ENCODE data around the gene SLC25A30. TPM values are rescaled to one million over a fixed set of nuclear protein-coding genes. Genes with fewer than 3 reads are reported as not detected.
"Not testable (repeated sequence)": the region's sequence is repeated elsewhere in the genome, so short reads cannot be mapped to it uniquely, and the experiment has no call there.

The SLC25A30 gene
- total RNA-seq, 2 experiments from 2014 or later: 21.7 to 22.0 TPM

DNA sequence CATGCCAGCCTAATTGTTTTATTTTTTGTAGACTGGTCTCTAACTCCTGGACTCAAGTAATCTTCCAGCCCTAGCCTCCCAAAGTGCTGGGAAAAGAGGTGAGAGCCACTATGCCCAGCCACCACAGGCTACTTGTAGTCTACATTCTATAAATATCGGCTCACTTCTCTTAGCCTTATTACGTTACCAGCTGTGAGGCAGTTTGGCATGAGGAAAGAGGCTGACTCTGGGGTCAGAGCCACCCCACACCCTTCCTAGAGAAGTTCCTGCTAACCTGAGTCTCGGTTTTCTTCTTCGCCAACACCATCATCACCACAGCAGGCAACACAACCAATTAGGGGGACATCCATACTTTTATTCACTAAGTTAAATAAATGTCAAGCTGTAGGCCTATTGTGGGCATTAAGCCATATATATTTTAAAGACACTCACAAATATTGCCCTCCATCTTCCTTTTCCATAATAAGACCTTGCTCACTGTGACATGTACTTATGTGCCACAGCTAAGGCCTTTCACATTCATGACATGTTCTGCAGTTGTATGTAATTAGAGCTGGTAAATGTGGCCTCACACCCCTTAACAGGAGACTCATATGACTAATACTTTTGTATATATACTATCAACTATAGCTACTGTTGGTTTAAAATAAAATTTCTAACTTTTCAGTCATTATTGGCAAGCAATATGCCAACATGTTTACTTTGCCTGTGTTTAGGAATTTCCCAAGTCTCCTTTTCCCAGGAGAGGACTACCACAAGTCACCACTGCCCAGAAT is 5.7 kb downstream of the SLC25A30 start:
- H3K36me3 Mint-ChIP-seq: peaks cover 4% of the 10 kb centered on the region
- H3K27ac Mint-ChIP-seq: no peak overlapping the region
- H3K9me3 Mint-ChIP-seq: no peaks in the 10 kb centered on the region
- peaks cover 24% of the 10 kb centered on the region for H3K4me1 Mint-ChIP-seq
- no peak for DNase-seq
- H3K27me3 Mint-ChIP-seq: no peaks in the 10 kb centered on the region
- H3K4me3 Mint-ChIP-seq: no peak overlapping the region

DNA sequence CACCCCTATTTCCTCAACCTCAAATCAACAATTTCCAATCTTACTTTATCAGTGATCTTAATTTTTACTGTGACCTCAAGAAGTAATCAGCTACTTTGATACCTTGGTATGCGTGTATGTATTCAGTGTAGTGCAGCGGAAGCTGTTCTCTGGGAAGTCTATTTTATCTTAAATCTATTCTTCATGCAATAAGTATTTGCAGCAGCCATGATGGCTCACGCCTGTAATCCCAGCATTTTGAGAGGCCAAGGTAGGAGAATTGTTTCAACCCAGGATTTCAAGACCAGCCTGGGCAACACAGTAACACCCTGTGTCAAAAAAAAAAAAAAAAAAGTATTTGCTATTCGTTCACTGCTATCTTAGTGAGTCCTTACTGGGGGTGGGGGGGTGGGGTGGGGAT is 6.5 kb downstream of the SLC25A30 start:
- Mint-ChIP-seq H3K27me3 (no peaks in the 10 kb centered on the region), H3K9me3 (no peaks in the 10 kb centered on the region), H3K4me3 (no peak overlapping the region), H3K4me1 (peaks cover 17% of the 10 kb centered on the region), H3K27ac (no peak overlapping the region), H3K36me3 (peaks cover 4% of the 10 kb centered on the region)
- DNase-seq: no peak

DNA sequence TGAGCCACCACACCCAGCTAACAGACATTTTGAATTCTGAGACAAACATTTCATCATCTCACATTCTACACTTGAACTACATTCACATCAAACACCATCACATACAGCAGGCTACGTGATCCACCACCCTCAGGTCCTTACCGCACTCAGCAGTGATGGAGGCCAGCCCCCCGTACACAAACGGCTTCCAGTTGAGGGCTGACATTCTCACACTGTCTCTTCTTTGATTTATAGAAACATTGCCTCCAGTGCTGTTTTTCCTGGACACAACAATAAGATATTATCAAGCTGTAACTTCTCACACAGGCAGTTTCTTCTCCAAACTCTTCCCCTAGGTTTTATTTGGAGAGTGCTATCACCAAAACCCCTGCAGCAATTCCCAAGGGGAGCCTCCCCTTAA is 7.0 kb downstream of the SLC25A30 start:
- H3K9me3 Mint-ChIP-seq: no peaks in the 10 kb centered on the region
- H3K27me3 Mint-ChIP-seq: no peaks in the 10 kb centered on the region
- no peak overlapping the region for H3K4me3 Mint-ChIP-seq
- no peak for DNase-seq
- H3K36me3 Mint-ChIP-seq: peaks cover 7% of the 10 kb centered on the region
- H3K4me1 Mint-ChIP-seq: peaks cover 17% of the 10 kb centered on the region
- H3K27ac Mint-ChIP-seq: no peak overlapping the region

DNA sequence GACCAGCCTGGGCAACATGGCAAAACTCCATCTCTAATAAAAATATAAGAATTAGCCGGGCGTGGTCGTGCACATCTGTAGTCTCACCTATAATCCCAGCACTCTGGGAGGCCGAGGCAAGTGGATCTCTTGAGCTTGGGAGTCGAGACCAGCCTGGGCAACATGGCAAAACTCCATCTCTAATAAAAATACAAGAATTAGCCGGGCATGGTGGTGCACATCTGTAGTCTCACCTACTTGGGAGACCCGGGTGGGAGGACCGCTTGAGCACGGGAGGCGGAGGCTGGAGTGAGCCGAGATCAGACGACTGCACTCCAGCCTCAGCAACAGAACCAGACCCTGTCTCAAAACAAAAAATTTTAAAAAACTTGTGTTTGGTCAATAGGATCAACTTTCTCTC is 7.7 kb downstream of the SLC25A30 start:
- Mint-ChIP-seq H3K4me1 (peaks cover 17% of the 10 kb centered on the region), H3K27ac (no peak overlapping the region), H3K9me3 (no peaks in the 10 kb centered on the region), H3K27me3 (no peaks in the 10 kb centered on the region), H3K36me3 (peaks cover 7% of the 10 kb centered on the region), H3K4me3 (no peak overlapping the region)
- DNase-seq: no peak

DNA sequence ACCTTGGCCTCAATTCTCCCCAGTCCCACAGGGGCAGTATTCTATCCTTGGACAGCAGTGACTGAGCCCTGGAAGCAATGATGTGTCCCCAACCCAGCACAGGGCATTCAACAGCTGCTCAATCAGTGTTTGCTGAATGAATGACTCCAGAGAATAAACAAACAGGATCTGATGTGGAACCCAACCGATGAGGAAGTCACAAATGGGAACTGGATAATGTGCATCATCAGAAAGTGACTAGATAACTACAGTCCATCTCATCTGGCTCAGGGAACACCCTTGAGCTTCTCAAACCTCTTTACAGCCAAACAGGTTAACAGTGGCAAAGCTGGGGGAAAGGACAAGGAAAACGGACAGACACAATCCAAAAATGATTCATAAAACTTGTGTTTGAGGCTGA is 8.2 kb downstream of the SLC25A30 start:
- H3K36me3 Mint-ChIP-seq: peaks cover 7% of the 10 kb centered on the region
- H3K27me3 Mint-ChIP-seq: no peaks in the 10 kb centered on the region
- H3K4me3 Mint-ChIP-seq: no peak overlapping the region
- no peaks in the 10 kb centered on the region for H3K9me3 Mint-ChIP-seq
- H3K27ac Mint-ChIP-seq: no peak overlapping the region
- no peak for DNase-seq
- peaks cover 15% of the 10 kb centered on the region for H3K4me1 Mint-ChIP-seq

DNA sequence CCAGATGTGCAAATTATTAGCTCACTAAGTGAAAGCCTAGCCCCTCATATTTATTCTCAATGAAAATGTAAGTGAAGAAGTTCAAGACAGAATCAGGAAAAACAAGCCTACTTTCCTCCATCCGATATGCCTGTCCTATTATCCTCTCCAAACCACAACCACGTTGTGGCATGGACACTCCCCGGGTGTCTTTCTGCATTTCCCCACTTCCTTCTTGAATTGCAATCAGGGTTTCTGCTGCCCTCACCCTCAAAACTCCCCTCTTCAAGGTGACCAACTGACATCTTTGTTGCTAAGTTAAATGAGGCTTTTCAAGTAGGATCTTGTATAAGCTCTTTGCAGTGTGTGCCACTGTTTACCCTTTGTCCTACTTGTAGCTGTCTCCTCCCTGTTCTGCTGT is 11.8 kb downstream of the SLC25A30 start:
- peaks cover 12% of the 10 kb centered on the region for H3K36me3 Mint-ChIP-seq

DNA sequence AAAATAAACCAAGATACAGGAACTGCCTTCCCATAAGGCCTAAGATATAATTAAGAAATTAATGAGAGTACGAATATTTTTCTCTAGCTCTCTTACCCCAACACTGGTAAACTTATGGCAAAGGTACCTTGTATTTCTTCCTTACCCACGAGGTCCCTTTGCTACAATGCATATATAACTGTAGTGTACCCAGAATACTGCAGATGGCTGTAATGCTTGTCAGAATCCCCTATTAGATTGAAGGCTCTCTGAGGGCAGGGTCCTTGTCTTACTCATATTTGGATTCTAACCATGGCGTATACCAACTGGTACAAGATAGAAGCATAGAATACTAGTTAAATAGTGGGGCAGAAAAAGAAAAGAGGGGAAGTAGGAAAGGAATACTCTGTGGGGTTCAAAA is 15.1 kb downstream of the SLC25A30 start:
- Mint-ChIP-seq H3K4me1 (peaks cover 23% of the 10 kb centered on the region), H3K4me3 (no peak overlapping the region), H3K27ac (no peak overlapping the region), H3K9me3 (no peaks in the 10 kb centered on the region), H3K36me3 (peaks cover 23% of the 10 kb centered on the region), H3K27me3 (no peaks in the 10 kb centered on the region)
- DNase-seq: no peak

More for the DNA sequence above, 11.8 kb downstream of the SLC25A30 start:
- H3K4me1 Mint-ChIP-seq: peaks cover 10% of the 10 kb centered on the region
- DNase-seq: no peak
- H3K4me3 Mint-ChIP-seq: no peak overlapping the region
- H3K9me3 Mint-ChIP-seq: no peaks in the 10 kb centered on the region
- no peak overlapping the region for H3K27ac Mint-ChIP-seq
- H3K27me3 Mint-ChIP-seq: no peaks in the 10 kb centered on the region

DNA sequence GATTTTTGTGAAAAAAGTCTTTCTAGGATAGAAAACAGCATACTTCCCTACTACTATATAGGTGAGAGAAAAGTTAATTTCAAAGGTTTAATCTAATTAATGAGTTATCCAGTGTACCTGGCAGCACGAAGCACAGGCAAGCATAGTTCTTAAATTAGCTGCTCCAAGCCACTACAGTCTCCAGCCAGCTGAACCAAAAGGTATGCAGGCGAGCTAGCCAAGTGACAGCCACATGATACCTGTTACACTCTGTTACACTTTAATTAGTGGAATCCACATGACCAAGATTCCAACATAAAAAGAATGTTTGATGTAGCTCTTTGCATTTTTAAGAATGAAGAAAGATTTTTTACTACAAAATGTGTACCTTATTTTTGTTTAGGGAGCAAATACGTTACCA is 15.5 kb downstream of the SLC25A30 start:
- no peak for DNase-seq
- no peak overlapping the region for H3K27ac Mint-ChIP-seq
- H3K4me1 Mint-ChIP-seq: peaks cover 28% of the 10 kb centered on the region
- H3K4me3 Mint-ChIP-seq: no peak overlapping the region
- no peaks in the 10 kb centered on the region for H3K27me3 Mint-ChIP-seq
- peaks cover 27% of the 10 kb centered on the region for H3K36me3 Mint-ChIP-seq
- H3K9me3 Mint-ChIP-seq: peaks cover 2% of the 10 kb centered on the region

DNA sequence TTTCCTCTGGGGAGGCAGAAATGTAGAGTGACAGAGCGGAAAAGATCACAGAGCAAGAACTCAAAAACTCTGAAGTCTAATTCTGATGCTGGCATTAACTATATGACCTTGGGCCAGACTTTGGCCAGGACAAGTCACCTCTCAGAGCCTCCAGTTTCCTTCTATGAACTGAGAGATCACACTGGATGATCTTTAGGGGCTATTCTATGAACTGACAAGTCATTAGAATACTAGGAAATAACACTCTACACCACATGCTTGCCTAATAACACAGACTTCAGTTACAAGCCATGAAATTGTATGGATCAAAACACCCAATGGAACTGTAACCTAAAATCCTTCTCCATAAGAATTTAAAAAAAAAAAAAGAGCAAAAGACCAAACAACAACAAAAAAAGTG is 16.9 kb downstream of the SLC25A30 start:
- Mint-ChIP-seq H3K27ac (peak overlapping the region; percentile 73), H3K9me3 (peaks cover 2% of the 10 kb centered on the region), H3K4me1 (peaks cover 37% of the 10 kb centered on the region), H3K36me3 (peaks cover 31% of the 10 kb centered on the region), H3K4me3 (no peak overlapping the region), H3K27me3 (no peaks in the 10 kb centered on the region)
- no peak for DNase-seq

DNA sequence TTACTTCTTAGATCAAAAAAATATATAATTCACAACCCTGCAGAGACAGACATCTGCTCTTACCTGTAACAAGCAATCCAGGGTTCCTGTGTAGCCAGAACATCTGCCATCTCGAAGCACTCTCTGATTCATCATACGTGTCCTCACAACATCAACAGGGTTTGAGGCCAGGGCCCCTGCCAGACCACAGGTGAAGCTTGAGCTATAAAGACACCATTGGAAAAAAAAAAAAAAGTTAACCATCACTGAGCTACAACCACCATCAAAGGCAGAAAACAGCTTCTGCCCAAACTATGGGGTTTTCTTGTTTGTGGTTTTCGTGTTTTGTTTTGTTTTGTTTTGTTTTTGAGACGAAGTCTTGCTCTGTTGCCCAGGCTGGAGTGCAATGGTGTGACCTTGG is 19.3 kb downstream of the SLC25A30 start:
- Mint-ChIP-seq H3K27ac (peak overlapping the region; percentile 62), H3K4me1 (peaks cover 60% of the 10 kb centered on the region), H3K9me3 (peaks cover 2% of the 10 kb centered on the region), H3K36me3 (peaks cover 42% of the 10 kb centered on the region), H3K4me3 (no peak overlapping the region), H3K27me3 (no peaks in the 10 kb centered on the region)
- peak; percentile 43 for DNase-seq

DNA sequence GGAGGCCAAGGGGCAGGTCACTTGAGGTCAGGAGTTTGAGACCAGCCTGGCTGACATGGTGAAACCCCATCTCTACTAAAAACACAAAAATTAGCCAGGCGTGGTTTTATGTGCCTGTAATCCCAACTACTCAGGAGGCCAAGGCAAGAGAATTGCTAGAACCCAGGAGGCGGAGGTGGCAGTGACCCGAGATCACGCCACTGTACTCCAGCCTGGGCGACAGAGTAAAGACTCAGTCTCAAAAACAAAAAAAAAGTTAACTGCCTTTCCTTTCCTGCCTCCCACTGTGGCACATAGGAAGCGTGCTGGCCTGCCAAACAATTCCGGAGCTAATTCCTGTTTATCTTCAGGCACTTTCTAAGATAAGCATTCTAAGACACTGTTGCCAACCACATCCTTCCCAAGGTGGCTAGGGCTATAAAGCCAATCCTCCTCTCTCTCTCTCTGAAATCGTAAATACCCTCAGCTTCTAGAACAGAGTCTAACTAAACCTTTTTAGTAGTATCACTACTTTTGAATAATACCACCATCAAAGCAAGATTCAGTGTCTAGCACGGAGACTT is 21.6 kb downstream of the SLC25A30 start:
- DNase-seq: no peak
- H3K27ac Mint-ChIP-seq: peak overlapping the region; percentile 89
- H3K36me3 Mint-ChIP-seq: peaks cover 36% of the 10 kb centered on the region
- peaks cover 2% of the 10 kb centered on the region for H3K9me3 Mint-ChIP-seq
- H3K4me1 Mint-ChIP-seq: peaks cover 57% of the 10 kb centered on the region
- H3K4me3 Mint-ChIP-seq: peak overlapping the region; percentile 44
- no peaks in the 10 kb centered on the region for H3K27me3 Mint-ChIP-seq

DNA sequence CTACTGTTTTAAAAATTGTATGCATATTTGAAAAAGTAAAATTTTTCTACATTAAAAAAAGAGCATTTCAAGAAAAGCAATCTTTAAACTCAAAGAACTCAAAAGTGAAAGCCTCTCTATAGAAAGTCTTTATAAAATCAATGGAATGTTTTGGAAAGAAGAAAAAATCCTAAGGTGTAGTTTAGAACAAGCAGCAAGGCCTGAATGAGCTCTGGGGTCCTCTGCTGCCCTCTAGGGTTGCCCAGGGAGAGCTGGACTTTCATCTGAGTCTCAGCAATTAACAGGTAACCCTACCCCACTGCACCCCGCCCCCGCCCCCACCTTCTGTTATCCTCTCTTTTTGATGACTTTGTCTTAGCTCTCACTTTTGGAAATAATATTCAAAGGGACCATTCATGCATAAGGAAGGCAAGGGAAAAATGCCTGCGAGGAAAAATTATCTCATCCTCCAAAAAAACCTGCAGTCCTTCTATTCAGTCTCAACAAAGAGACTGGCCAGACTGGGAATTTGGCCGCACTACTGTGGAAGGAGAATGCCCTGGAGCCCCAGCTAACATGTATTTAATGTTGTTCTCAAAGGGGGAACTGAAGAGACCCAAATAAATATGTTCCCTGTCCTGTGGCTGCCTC is 24.1 kb downstream of the SLC25A30 start:
- Mint-ChIP-seq H3K9me3 (peaks cover 2% of the 10 kb centered on the region), H3K27ac (no peak overlapping the region), H3K36me3 (peaks cover 26% of the 10 kb centered on the region), H3K4me1 (peaks cover 45% of the 10 kb centered on the region), H3K27me3 (no peaks in the 10 kb centered on the region), H3K4me3 (no peak overlapping the region)
- peak; percentile 18 for DNase-seq

DNA sequence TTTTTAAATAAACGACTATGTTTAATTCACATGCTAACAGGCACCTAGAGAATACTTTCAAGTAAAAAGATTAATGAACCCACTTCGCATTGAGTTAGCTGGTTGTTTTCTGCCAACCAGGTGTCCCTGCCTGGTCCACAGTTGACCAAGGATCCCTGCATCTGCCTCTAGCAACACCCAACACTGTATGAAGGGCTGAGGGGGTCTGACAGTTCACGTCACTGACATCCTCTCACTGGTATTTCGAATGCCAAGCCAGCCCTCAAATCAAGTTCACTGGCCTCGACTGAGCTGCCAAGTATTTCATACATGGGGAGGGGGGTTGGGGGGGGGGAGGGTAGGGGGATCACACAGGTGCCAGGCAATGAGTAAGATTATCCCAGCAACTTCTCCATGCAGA is 25.4 kb downstream of the SLC25A30 start:
- H3K27me3 Mint-ChIP-seq: no peaks in the 10 kb centered on the region
- peaks cover 34% of the 10 kb centered on the region for H3K4me1 Mint-ChIP-seq
- H3K4me3 Mint-ChIP-seq: no peak overlapping the region

DNA sequence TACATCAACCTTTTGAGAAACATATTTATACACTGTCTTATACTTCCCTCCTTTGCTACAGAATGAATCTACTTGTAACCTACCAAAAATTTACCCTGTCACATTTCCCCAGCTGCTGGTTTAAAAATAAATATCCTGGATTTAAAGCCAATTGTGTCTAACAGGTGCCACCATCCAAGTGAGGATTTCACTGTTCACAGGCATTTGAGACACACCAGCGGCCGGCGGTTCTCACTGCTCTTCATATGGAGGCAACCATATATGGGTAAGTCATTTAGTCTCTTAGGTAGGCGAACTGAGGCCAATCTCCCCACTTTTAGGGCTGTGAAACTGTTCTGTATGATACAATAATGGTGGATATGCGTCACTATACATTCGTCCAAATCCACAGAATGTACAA is 26.2 kb downstream of the SLC25A30 start:
- Mint-ChIP-seq H3K4me1 (peaks cover 30% of the 10 kb centered on the region), H3K27ac (no peak overlapping the region), H3K27me3 (no peaks in the 10 kb centered on the region), H3K36me3 (peaks cover 19% of the 10 kb centered on the region), H3K4me3 (no peak overlapping the region), H3K9me3 (no peaks in the 10 kb centered on the region)
- DNase-seq: no peak

More for the DNA sequence above, 25.4 kb downstream of the SLC25A30 start:
- Mint-ChIP-seq H3K36me3 (peaks cover 21% of the 10 kb centered on the region), H3K27ac (no peak overlapping the region), H3K9me3 (no peaks in the 10 kb centered on the region)
- no peak for DNase-seq

DNA sequence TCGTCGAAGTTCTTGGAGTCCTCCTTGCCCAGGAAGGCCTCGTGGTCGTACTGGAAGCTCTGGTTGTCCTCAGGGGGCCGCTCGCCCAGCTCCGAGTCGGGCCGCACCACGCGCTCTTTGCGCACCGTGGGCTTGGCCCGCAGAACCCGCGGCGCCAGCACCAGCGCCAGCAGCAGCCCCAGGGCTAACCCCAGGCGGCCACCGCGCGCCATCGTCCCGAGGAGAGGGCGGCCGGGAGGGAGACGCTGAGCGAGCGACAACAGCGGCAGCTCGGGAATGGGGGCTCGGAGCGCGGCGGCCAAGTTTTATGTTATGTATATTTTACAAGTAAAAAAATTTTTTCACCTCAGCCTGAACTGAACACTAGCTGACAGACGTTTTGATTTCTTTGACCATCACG is 27.0 kb downstream of the SLC25A30 start:
- Mint-ChIP-seq H3K4me1 (peaks cover 24% of the 10 kb centered on the region), H3K36me3 (peaks cover 16% of the 10 kb centered on the region)
- H3K27me3 Mint-ChIP-seq, H3K4me3 Mint-ChIP-seq, H3K9me3 Mint-ChIP-seq, H3K27ac Mint-ChIP-seq, DNase-seq: not testable (repeated sequence)

Measured in activated naive CD8-positive, alpha-beta T cell treated with anti-CD3 and anti-CD28 coated beads for 36 hours (primary cell).